ENCODE data around the gene PLA2G4E.

The PLA2G4E gene

DNA sequence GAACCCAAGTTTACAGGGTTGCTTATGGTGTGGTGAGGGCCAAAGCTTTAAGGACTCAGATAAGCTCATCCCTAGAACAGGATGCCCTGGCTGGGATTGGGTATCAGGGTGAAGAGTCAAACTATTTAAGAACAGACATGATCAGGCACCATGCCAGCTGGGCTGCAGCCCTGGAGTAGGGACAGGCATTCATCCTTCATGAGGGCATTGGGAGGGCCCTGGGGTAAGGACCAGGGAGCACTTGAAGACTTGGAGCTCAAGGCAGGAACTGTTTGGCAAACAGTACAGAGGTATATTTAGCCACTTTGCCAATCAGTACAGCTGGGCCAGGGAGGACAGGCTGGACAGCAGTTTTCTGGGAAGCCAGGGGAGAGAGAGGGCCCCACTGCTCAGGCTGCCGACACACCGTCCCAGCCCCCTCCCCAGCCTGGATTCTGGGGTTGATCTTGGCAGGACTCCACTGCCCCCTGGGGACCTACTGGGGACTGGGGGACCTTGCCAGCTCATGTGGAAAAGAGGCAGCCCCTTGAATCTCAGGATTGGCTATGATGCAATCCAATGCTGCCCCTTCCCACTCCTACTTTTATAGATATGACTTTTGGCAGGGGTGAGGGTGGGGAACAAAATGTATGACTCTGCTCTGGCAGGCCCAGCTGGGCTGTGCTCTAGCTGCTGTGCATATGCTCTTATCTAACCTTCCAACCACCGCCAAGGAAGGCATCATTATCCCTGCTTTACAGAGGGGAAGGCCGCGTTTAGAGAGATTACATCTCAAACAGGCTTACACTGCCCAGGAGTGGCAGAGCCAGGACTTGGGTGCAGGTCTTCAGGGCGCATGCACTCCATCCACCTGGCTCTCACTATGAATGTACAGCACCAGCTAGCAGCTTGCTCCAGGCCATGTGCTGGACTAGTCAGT lies 2.3 kb downstream of the PLA2G4E start:
- no peak for DNase-seq

DNA sequence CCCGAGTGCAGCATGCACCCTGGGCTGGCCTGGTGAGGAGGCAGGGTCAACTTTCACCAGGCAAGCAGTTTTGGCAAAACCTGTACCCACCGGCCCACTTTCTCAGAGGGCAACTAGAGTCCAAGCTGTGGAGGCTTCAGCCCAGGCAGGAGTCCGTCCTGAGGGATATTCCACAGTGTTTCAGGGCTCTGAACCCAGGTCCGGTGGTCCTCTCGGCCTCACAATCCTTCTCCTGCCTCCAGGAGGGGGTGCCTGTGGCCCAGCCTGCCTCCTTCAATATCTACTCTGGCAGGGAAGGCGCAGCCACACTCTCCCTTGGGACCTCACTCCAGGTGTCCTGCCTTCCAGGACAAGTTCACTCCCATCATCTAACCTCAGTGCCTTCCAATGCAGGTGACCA lies 3.9 kb downstream of the PLA2G4E start:
- DNase-seq = no peak

DNA sequence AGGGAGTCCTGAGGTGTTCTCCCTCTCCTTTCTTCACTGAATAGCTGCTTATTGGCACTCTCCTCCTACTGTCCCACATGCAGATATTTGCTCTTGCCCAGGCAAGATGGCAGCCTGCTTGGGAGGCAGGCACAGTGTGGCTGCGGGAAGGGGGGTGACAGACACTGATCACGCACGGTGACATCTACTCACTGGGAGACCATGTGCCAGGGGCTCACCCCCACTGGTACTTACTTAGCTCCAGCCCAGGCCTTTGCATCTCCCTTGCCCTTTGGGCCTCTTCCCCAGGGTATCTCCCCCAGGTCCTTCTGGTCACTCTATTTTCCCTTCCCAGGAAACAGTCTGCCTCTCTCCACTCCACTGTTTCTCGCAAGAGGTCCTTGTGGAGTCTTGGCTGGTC lies 6.4 kb downstream of the PLA2G4E start:
- DNase-seq = no peak

DNA sequence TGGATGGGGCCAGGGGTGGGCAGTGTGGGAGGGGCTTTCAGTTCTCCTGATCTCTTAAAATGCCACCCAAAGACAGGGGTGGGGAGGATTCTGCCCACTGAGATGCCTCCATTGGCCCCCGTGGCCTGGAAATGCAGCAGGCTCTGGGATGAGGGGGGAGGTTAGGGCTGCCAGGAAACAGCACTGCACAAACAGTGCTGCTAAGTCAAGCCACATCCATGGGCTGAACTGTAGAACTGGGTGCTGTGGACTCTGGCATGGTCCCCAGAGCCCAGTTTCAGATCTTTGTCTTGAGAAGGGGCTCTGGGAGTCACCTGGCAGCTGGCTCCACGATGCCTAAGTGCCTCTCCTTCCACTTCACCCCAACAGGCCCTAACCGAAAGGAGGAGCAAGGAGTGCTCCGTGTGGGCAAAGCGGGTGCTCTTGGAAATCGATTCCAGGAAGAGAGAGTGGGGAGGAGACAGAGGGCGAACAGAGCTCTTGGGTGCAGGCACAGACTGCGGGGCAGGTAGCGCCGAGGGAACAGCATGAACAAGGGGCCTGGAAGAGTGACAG lies 7.8 kb downstream of the PLA2G4E start:
- no peak for DNase-seq

DNA sequence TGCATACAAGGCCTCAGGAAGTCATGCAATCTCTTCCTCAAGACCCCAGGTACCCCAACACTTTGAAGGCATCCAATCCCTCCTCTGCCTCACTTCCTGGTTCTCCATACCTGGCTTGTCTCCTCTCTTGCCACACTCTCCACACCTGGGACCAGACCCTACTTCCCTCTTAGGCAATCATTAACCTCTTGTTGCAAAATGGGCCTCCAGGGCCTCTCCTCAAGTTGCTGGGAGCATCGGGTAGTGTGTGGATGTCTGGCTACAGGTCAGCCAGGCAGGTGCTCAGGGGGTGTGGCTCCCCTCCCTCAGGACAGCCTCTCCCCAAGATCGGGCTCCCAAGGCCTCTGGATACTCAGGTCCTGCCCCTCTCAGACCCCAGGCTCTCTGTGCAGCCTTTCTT lies 8.6 kb downstream of the PLA2G4E start:
- no peak for DNase-seq

DNA sequence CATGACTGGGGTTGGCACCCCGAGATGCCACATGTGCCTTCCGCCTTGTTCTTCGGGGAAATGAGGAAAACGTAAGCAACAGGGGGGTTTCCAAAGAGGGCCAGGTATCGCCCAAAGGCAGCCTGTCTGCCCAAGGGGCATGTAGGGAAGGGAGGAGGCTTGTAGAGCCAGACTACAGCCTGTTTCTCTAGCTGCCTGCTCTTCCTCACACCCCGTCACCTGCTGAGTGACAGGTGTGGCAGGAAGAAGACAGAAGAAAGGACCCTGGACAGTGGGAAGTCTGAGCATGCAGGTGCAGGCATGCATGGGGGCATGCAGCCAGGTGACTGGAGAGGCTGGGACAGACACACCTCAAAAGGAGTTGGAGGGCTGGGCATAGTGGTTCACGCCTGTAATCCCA lies 9.8 kb downstream of the PLA2G4E start:
- no peak for DNase-seq

DNA sequence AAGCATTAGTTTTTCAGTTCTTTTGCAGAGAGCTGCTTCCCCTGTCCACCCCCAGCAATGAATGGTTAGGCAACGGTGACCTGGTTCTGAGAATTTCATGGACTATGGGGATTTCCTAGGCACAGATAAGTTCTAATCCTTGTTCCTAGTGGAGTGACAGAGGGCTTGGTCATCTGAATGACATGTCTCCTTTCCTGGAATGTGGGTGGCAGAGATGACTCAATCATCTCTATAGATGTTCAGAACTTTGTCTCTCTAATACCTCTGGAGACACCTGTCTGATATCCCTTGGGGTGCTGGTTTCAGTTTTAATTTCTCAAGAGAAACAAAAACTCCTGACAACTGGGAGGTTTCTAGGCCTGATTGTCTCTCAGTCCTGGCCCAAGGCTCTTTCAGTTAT lies 10.4 kb downstream of the PLA2G4E start:
- DNase-seq = no peak

DNA sequence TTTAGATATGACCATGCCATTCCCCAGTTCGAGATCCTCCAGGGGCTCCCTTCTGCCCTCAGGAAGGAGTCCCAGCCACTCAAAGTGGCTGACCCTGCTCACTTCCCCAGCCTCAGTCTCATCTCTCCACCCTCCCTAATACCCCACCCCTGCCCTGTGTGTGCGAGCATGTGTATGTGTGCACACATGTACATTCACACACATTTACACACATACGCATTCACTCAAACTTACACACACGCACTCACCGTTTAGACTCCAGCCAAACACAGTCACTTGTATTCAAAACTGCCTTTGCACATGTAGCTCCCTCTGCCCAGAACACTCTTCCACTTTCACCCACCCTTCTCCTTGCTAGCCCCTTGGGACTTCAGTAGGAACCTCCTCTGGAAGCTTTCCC lies 11.4 kb downstream of the PLA2G4E start:
- no peak for DNase-seq

DNA sequence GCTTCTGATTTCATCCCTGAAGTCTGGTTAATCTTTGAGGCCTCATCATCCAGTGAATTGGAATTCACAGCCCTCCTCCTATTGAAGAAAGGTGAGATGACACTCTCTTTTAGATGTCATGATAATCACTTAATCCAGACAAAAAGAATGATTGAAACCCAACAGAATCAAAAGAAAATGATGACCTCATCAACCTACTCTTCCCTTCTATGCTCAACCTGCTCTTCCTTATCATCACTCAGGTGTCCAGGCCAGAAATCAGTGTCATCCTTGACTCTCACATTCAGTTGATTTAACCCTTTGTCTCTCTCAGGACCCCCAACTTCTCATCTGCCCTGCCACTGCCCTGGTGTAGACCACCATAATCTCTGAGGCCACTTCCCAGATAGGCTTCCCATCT lies 11.8 kb downstream of the PLA2G4E start:
- no peak for DNase-seq

DNA sequence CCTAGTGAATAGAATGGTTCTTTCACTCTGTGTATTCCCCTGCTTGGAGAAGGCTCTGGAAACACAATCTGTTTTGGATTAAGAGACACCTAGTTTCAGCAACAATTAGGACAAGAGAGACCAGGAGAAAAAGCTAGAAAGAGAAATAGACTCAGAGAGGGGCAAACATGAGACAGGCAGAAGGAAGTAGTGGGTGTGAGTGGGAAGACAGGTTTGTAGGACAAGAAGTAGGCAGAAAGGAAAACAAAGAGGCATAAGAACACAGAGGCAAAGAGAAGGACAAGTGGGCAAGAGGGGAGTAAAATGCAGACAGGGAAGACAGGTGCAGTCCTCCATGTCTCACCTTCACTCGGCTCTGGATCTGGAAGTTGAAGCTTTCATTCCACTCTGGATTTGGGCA lies 13.5 kb downstream of the PLA2G4E start:
- DNase-seq = no peak

DNA sequence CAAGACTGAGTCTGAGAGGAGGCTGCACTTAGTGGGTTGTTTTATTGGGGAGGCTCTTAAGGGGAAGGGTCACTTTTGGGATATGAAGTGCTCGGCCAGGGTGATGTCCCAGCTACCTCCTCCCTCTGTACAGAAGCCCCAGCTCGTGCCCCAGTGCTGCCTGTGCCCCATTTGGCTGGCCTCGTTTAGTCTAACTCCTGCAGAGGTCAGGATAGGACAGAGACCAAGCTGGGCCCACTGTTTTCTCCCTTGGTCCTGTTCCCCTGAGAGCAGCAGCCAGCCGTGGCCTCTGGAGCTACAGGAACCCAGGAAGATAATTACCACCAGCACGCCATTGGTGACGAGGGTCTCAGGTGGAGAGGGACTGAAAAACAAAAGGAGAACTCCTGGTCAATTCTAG lies 18.5 kb downstream of the PLA2G4E start:
- no peak for DNase-seq

DNA sequence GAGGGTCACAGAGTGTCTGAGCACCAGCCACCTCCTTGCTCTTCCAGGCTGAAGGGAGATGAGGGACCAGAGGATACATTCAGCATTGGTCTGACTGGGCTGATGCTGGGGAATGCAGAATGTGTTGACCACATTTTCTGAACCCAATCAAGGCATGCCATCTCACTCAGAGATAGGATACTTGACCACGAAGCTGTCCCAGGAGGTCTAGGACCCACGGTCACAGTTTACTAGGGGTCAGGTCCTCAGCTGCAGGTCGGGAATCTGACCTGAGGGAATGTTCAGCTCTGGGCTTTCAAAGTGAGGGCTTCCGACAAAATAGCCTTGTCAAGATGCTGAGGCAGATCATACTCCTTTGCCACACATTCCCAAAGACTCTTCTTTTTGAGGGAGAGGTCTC lies 19.6 kb downstream of the PLA2G4E start:
- DNase-seq = no peak

DNA sequence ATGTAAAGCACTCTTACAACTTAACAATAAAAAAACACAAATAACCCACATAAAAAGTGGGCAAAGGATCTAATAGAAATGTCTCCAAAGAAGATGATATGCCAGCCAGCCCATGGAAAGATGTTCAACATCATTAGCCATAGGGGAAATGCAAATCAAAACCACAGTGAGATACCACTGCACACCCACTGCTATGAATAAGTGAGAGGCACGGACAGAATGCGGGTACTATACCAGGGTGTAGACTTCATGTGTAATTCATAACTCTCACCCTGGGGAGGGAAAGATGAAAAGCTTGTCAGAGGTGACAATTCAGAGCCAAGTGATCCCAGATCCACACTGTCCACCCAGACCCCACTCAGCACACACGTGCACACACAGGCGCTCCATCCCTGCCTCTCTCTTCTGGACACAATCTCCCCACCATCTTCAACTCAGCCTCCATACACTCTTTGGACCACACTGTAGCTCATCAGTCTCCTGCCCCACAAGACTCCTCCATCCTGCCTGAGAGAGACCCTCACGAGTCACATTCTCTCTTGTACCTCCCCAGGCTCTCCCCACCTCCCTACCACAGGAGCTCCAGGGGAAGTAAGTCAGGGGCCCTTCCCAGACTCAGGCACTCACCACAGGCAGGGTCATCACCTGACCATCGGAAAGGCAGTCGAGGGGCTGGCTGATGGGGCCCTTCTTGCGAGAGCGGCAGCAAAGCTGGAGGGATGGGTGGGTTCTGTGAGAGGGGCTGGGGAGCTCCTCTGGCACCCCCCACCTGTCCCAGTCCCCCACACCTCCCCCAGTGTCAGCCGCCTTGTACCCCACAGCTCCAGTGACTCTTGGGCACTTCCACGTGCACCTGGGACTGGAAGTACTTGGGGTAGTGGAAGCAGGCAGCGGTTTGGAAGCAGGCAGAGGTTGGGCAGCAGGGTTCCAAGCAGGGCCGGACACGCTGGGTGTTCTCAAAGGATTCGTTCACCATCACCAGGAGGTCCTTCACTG lies 21.3 kb downstream of the PLA2G4E start:
- no peak for DNase-seq

DNA sequence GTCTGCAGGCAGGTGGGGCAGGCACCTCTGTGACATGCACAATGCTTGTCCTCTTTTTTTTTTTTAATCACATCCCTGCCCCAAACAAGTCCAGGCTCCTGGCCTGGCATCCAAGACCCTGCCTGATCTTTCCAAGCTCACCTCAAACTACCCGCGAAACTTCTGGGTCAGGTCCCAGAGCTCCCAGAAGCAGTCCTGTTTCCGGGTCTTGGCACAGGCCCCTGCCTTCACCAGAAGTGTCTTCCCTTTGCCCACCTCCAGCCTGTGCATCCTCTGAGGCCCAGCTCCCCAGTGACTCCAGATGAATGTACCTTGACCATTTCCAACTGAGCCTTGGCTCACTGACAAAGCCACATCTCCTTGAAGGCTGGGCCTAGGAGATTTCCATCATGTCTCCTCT lies 23.0 kb downstream of the PLA2G4E start:
- DNase-seq = no peak

DNA sequence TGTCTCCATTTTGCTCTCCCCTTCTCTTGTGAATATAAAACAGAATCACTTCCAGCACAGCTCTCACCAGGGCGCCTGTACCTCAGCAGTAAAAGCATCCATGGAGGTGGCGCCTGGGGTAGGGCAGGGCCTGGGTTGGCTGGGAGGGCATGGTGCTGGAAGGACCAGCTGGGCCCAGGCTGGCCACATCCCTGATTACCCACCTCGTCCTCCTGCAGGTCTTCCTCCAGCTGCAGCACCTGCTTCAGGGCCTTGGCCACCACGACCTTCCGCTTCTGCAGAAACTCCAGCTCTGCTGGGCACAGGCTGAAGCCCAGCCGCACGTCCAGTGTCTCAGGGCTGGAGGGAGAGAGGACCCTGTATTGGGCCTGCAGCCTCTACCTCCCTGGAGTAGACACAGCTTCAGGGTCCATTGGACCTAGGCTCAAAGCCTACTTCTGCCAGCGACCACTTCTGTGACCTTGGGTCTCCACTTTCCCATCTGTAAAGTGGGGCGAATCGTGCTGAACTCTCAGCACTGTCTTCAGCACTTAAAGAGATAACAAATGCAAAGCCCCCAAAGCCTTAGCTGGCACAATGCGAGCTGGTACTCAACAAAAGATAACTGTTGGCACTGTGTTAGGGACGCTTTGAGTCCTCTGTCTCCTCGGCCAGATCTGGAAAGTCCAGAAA lies 23.8 kb downstream of the PLA2G4E start:
- no peak for DNase-seq

DNA sequence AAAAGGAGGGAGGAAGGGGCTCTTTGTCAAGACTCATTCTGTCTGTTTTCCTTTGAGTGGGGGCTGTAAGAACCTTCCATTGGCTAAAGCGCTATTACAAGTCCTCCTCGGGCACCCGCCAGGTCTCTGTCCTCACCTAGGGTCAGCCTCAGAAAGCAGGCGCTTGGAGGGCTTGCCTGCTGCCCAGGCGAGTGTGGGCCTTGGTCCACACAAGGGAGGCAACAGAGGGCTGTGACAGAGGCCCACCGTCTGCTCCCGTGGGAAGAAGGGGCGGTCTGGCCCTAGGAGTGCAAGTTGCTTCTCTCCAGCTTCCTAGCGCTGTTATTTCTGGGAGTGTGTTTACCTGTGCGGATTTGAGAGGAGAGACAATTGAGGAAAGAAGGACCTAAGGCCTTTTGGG lies 24.5 kb downstream of the PLA2G4E start:
- DNase-seq = no peak

DNA sequence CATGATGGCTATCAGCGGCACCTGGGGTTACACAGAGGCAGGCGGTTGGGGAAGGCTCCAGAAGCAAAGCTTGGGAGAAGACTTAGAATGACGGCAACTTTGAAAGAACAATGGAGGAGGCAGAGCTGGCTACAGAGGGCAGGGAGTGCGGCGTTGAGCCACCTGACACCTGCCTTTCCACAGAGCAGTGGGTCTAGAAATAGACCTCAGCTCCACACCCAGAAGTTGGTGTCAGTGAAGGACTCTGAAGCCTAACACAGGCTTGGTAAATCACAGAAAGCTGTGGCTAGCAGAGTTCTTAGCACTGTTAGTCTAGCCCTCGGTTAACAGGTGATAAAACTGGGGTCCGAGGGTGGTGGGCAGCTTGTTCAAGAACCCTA lies 25.4 kb downstream of the PLA2G4E start:
- no peak for DNase-seq

DNA sequence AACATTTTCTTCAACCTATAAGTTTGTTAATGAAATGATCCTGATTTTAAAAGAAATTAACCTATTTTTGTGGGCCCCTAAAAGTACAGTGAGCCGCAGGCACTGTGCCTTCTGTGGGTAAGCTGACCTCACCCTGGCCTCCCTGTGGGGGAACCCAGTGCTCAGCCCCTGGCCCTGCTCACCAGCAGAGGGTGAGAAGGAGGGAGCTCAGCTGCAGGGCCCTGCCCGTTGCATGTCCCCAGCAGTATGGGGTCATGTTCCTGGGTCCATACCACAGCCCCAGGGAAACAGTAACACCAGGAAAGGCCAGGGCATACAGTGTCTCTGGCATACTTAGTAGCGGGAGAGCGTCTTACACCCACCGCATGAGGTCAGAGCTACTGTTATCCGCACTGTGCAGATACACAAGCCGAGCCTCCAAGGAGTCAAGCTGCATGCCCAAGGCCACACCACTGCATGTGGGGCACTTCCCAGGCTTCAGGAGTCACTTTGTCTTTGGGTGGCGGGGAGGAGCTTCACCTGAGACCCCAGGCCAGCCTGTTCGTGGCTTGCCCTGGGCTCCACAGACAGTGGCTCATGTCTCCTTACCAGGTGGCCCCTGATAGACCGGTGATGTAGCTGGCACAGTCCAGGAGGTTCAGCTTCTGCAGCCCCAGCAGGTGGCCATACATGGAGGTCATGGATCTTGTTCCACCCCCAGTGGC lies 25.9 kb downstream of the PLA2G4E start:
- no peak for DNase-seq

DNA sequence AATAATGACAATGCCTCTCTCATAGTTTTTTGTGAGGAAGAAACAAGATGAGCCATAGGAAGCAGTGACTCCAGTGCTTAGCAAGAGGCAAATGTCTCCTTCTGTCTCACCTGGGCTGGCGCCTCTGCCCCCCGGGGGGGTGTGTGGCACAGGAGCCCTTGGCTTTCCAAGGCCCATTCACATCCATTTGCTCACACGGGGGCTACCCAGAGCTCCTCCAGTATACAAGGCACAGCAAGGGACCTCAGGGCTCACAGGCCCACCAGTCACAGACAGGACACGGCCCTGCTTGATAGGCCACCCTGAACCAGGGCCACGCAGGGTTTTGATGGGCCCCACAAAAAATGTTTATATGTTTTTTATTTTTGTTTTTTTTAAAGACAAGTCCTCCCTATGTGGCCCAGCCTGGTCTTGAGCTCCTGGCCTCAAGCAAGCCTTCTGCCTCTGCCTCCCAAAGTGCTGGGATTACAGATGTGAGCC lies 26.6 kb downstream of the PLA2G4E start:
- no peak for DNase-seq

DNA sequence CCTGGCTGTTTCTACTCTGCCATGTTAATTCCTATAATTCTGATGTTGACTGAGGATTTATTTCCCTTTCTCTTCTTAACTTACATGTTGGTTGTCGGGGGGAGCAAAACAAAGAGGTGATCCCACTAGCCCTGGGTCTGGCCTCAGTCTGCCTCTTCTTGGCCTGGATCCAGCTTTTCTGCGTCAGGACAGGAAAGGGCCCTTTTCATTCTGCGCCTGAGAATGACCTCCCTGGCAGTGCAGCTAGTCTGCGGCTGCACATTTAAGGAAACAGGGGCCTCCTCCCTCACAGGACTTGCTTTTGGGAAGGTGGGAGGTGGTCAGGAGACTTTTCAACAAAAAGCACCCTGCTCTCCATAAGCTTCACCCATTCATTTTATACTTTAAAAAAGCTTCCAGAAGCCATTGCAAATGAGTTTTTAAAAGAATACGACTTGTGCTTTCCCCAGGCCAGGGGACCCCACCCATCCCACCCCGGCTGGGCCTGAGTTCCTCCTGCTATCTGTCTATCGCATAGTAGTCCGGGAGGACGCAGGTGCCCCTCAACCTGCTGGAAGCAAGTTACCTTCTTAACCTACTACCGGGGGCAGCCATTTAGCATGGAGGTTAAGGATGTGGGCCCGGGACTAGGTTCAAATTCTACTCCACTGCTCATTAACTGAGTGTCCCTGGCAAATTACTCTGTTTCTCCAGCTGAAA lies 27.2 kb downstream of the PLA2G4E start:
- no peak for DNase-seq

DNA sequence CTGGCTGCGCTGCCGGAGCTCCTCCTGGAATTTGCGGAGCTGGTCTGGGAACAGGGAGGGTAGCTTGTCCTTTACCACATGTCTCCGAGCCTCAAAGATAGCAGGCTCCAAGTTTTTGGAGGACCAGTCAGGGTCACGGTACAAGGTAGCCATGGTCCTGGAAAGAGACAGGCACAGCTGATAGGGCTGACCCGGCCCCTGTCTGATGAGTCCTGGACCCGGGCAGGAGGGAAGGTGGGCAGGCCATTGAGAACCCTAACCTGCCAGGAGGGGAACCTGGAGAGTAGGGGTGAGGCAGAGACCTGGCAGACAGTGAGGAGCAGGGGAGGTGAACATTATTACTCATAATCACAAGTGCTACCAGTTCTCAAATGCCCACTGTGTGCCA lies 28.0 kb downstream of the PLA2G4E start:
- DNase-seq = no peak

Data from activated gamma-delta T cell treated with Interleukin-2 at 50 U/mL for 16 hours (primary cell).